HCT116 (cell line): ENCODE measurements around the gene HHAT. TPM values are rescaled to one million over a fixed set of nuclear protein-coding genes. Genes with fewer than 3 reads are reported as not detected.

Experiments
- ATAC-seq: fragments of 200-7000 bp; cut with Tn5 transposase; 2 replicates; pipeline ENCODE4 v1.9.1; 2020; ENCODE audit warnings: mild to moderate bottlenecking, moderate library complexity
- BruUV-seq: library from RNA; stranded (reverse); fragments of 400-500 nt; replicated peaks from 2 replicates; lab custom pipeline; 2021; lab: Mats Ljungman, UMichigan
- CTCF ChIA-PET: fragments of 300-600 bp; sonication (Branson Sonifier 250); formaldehyde crosslinking; loops from one replicate; lab custom pipeline; 2021; ENCODE audit warnings: antibody characterized with exemption; lab: Charles Lee
- POLR2A ChIA-PET: fragments of 300-600, 350-600 bp; sonication (Branson Sonifier 250); formaldehyde crosslinking; loops from one replicate; lab custom pipeline; 2021; ENCODE audit warnings: antibody characterized with exemption; lab: Charles Lee
- RAD21 ChIA-PET, 2 experiments: fragments of 300-600 bp; sonication (Branson Sonifier 250); formaldehyde crosslinking; loops; one replicate each; lab custom pipeline; 2023; ENCODE audit warnings: low total read pairs in 2 of 2; ENCODE audit not compliant: uncharacterized antibody in 2 of 2, unreplicated experiment in 2 of 2, low non-redundant PET in 1 of 2; lab: Charles Lee
- DNase-seq: peaks from one replicate; pipeline ENCODE4 v3.0.0-alpha.2; 2010; ENCODE audit warnings: low read depth, low spot score
- H2AFZ ChIP-seq: fragments of 200-600 bp; shearing (Covaris generic), sonication (generic); 2 replicates; pipeline ENCODE4 v1.6.1; 2017; ENCODE audit warnings: low read depth, mixed run types, mixed read lengths, antibody characterized with exemption, low read length; ENCODE audit not compliant: poor library complexity, severe bottlenecking
- H3K27ac ChIP-seq: 2 replicates; pipeline ENCODE4 v1.5.1; 2012; ENCODE audit warnings: low read depth, low read length
- H3K27me3 ChIP-seq: fragments of 200-600 bp; sonication (generic); 2 replicates; pipeline ENCODE4 v1.6.1; 2016; ENCODE audit warnings: mixed run types, low read length, mixed read lengths; ENCODE audit not compliant: insufficient read depth
- H3K36me3 ChIP-seq, 2 experiments: fragments of 200-500 bp in 1 of 2; fragments of 200-600 bp in 1 of 2; sonication (Bioruptor generic) in 1 of 2; sonication (generic) in 1 of 2; 2 replicates each; pipeline versions ENCODE4 v1.5.1 to v1.6.1; 2014 to 2016; ENCODE audit warnings: low read length in 2 of 2, inconsistent platforms in 1 of 2, mixed read lengths in 1 of 2, mixed run types in 1 of 2; ENCODE audit not compliant: insufficient read depth in 2 of 2, control insufficient read depth in 1 of 2
- H3K4me1 ChIP-seq, 2 experiments: fragments of 200-600 bp in 1 of 2; sonication (generic) in 1 of 2; 2 replicates each; pipeline versions ENCODE4 v1.5.1 to v1.6.1; 2012 to 2017; ENCODE audit warnings: low read length in 2 of 2, inconsistent platforms in 1 of 2, mild to moderate bottlenecking in 1 of 2, mixed read lengths in 1 of 2, mixed run types in 1 of 2, moderate library complexity in 1 of 2; ENCODE audit not compliant: insufficient read depth in 2 of 2, control insufficient read depth in 1 of 2
- H3K4me2 ChIP-seq: fragments of 200-600 bp; sonication (generic); 2 replicates; pipeline ENCODE4 v1.6.1; 2017; ENCODE audit warnings: mixed run types, low read length, mixed read lengths
- H3K4me3 ChIP-seq, 2 experiments: fragments of 200-600 bp in 1 of 2; sonication (generic) in 1 of 2; replicated peaks in 1 of 2; 2 replicates each; pipeline ENCODE4 v1.5.1; 2011 to 2016; ENCODE audit warnings: low read length in 2 of 2, control low read depth in 1 of 2, low read depth in 1 of 2, mild to moderate bottlenecking in 1 of 2, mixed read lengths in 1 of 2, mixed run types in 1 of 2
- H3K79me2 ChIP-seq: fragments of 200-600 bp; sonication (generic); 2 replicates; pipeline ENCODE4 v1.6.1; 2017; ENCODE audit warnings: mild to moderate bottlenecking, mixed run types, low read length, moderate library complexity, mixed read lengths; ENCODE audit not compliant: insufficient read depth
- H3K9ac ChIP-seq: fragments of 200-600 bp; sonication (generic); 2 replicates; pipeline ENCODE4 v1.6.1; 2016; ENCODE audit warnings: low read length, mixed read lengths
- H3K9me2 ChIP-seq: fragments of 200-600 bp; sonication (generic), shearing (Covaris generic); 2 replicates; pipeline ENCODE4 v1.6.1; 2017; ENCODE audit warnings: mixed run types, mild to moderate bottlenecking, moderate library complexity; ENCODE audit not compliant: insufficient read depth
- H3K9me3 ChIP-seq, 2 experiments: fragments of 200-500 bp in 1 of 2; fragments of 200-600 bp in 1 of 2; sonication (Bioruptor generic) in 1 of 2; sonication (generic) in 1 of 2; 2 replicates each; pipeline ENCODE4 v1.6.1; 2014 to 2017; ENCODE audit warnings: low read length in 2 of 2, mixed read lengths in 2 of 2, inconsistent platforms in 1 of 2, low read depth in 1 of 2, mild to moderate bottlenecking in 1 of 2, mixed run types in 1 of 2, moderate library complexity in 1 of 2; ENCODE audit not compliant: control insufficient read depth in 1 of 2, insufficient read depth in 1 of 2
- H4K20me1 ChIP-seq: fragments of 200-600 bp; sonication (generic), shearing (Covaris generic); 2 replicates; pipeline ENCODE4 v1.6.1; 2017; ENCODE audit warnings: mixed run types, mild to moderate bottlenecking, moderate library complexity; ENCODE audit not compliant: insufficient read depth
- CBX3 ChIP-seq: IDR thresholded peaks from 2 replicates; pipeline ENCODE4 v1.6.1; 2012; ENCODE audit warnings: low read depth
- CEBPB ChIP-seq: IDR thresholded peaks from 2 replicates; pipeline ENCODE4 v1.6.1; 2012; ENCODE audit warnings: low read depth
- EGR1 ChIP-seq: IDR thresholded peaks from 2 replicates; pipeline ENCODE4 v1.6.1; 2012; ENCODE audit warnings: low read depth
- EZH2 ChIP-seq: fragments of 200-600 bp; sonication (generic); IDR thresholded peaks from 2 replicates; pipeline ENCODE4 v1.6.1; 2017; ENCODE audit warnings: antibody characterized with exemption, mixed run types
- EZH2phosphoT487 ChIP-seq: fragments of 200-600 bp; IDR thresholded peaks from 2 replicates; pipeline ENCODE4 v1.6.1; 2018; ENCODE audit warnings: antibody characterized with exemption, borderline replicate concordance
- FOSL1 ChIP-seq: IDR thresholded peaks from 2 replicates; pipeline ENCODE4 v1.6.1; 2012; ENCODE audit warnings: low read depth
- JUND ChIP-seq: IDR thresholded peaks from 2 replicates; pipeline ENCODE4 v1.6.1; 2012
- POLR2AphosphoS5 ChIP-seq: IDR thresholded peaks from 2 replicates; pipeline ENCODE4 v1.6.1; 2011; ENCODE audit warnings: mild to moderate bottlenecking, low read depth, low read length, moderate library complexity
- REST ChIP-seq: IDR thresholded peaks from 2 replicates; pipeline ENCODE4 v1.6.1; 2012; ENCODE audit warnings: low read depth
- SIN3A ChIP-seq: IDR thresholded peaks from 2 replicates; pipeline ENCODE4 v1.6.1; 2012; ENCODE audit warnings: low read depth
- SP1 ChIP-seq: IDR thresholded peaks from 2 replicates; pipeline ENCODE4 v1.6.1; 2012; ENCODE audit warnings: low read depth
- TCF7L2 ChIP-seq: IDR thresholded peaks from 2 replicates; pipeline ENCODE4 v1.7.0; 2011; ENCODE audit warnings: borderline replicate concordance, inconsistent platforms; ENCODE audit not compliant: insufficient read depth, insufficient read length; ENCODE audit errors: extremely low read depth
- YY1 ChIP-seq: IDR thresholded peaks from 2 replicates; pipeline ENCODE4 v1.6.1; 2011; ENCODE audit warnings: low read length, low read depth, moderate library complexity, mild to moderate bottlenecking; ENCODE audit not compliant: insufficient replicate concordance; ENCODE audit errors: extremely low read depth
- intact Hi-C: fragments of 100-400 bp; cut with micrococcal nuclease; formaldehyde crosslinking; loops from 2 replicates; pipeline ENCODE4 v1.10.0; 2022
- total RNA-seq: library from RNA; stranded (reverse); gene quantifications from one replicate; pipeline ENCODE4 v1.2.1, GENCODE V29; 2021; ENCODE audit not compliant: unreplicated experiment
- TF ChIP-seq, protein P1 (sequence below): IDR thresholded peaks from 2 replicates; pipeline ENCODE4 v1.6.1; 2012
- TF ChIP-seq, protein P2 (sequence below): IDR thresholded peaks from 2 replicates; pipeline ENCODE4 v1.6.1; 2011; ENCODE audit warnings: mild to moderate bottlenecking, low read length, moderate library complexity; ENCODE audit not compliant: insufficient replicate concordance; ENCODE audit errors: extremely low read depth

The HHAT gene
- total RNA-seq, 1 experiment from 2014 or later, result 2.7 TPM

GRCh38 chr1:210596641-210597040, 267.9 kb downstream of the HHAT start:
- ChIA-PET CTCF (no interaction called here), RAD21 (no interaction called here)
- Histone ChIP-seq H3K9me2 (no peaks in the 10 kb centered on the region), H3K4me1 (peaks cover 3 to 16% of the 10 kb centered on the region in 2 experiments; a peak in 3 of 4 replicates), H2AFZ (no peak overlapping the region), H3K36me3 (no peaks in the 10 kb centered on the region), H3K27me3 (peaks cover 3% of the 10 kb centered on the region; the same call in 1 of the 2 replicates), H4K20me1 (peaks cover 4% of the 10 kb centered on the region), H3K4me2 (no peak overlapping the region), H3K9me3 (no peaks in the 10 kb centered on the region), H3K9ac (no peak overlapping the region)
- BruUV-seq, result no TSS peak
- intact Hi-C loops, result no loop called here
- ATAC-seq (no peak), DNase-seq (no peak)
- TF ChIP-seq REST (no peak), FOSL1 (no peak), EZH2phosphoT487 (no peak), POLR2AphosphoS5 (no peak), CEBPB (no peak), CBX3 (no peak), SIN3A (no peak), EGR1 (no peak), YY1 (no peak), EZH2 (no peak), TCF7L2 (no peak), JUND (no peak), SP1 (no peak)
- TF ChIP-seq, protein P1, sequence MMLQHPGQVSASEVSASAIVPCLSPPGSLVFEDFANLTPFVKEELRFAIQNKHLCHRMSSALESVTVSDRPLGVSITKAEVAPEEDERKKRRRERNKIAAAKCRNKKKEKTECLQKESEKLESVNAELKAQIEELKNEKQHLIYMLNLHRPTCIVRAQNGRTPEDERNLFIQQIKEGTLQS, result no peak
- TF ChIP-seq, protein P2, sequence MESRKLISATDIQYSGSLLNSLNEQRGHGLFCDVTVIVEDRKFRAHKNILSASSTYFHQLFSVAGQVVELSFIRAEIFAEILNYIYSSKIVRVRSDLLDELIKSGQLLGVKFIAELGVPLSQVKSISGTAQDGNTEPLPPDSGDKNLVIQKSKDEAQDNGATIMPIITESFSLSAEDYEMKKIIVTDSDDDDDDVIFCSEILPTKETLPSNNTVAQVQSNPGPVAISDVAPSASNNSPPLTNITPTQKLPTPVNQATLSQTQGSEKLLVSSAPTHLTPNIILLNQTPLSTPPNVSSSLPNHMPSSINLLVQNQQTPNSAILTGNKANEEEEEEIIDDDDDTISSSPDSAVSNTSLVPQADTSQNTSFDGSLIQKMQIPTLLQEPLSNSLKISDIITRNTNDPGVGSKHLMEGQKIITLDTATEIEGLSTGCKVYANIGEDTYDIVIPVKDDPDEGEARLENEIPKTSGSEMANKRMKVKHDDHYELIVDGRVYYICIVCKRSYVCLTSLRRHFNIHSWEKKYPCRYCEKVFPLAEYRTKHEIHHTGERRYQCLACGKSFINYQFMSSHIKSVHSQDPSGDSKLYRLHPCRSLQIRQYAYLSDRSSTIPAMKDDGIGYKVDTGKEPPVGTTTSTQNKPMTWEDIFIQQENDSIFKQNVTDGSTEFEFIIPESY, result no peak
- TF ChIP-seq, all 23 proteins: peak for 0
- no peak overlapping the region for H3K27ac ChIP-seq
- no peaks in the 10 kb centered on the region for H3K79me2 ChIP-seq
- POLR2A ChIA-PET, result no interaction called here
- no peak overlapping the region for H3K4me3 ChIP-seq
